Keratinocyte (primary cell): Measurements from ENCODE around the gene DBP. TPM values are rescaled to one million over a fixed set of nuclear protein-coding genes. Genes with fewer than 3 reads are reported as not detected.

Source experiments
- DNase-seq: peaks from one replicate; pipeline ENCODE4 v3.0.0-alpha.2; 2011; ENCODE audit warnings: low read depth, missing footprints, low spot score
- FAIRE-seq: peaks from 2 replicates; lab custom pipeline; 2011; peaks lifted over from hg19 to GRCh38; lab: Jason Lieb, UNC
- H2AFZ ChIP-seq: 2 replicates; pipeline ENCODE4 v1.6.0; 2012; ENCODE audit warnings: low read length, control low read depth, inconsistent platforms; ENCODE audit not compliant: control insufficient read depth
- H3K27ac ChIP-seq: 2 replicates; pipeline ENCODE4 v1.5.1; 2011; ENCODE audit warnings: low read length; ENCODE audit not compliant: control insufficient read depth, insufficient read depth
- H3K27me3 ChIP-seq: 3 replicates; pipeline ENCODE4 v1.6.0; 2011; ENCODE audit warnings: low read length; ENCODE audit not compliant: control insufficient read depth, insufficient read depth; ENCODE audit errors: extremely low read depth
- H3K36me3 ChIP-seq, 2 experiments: 2 replicates in 1 of 2; 3 replicates in 1 of 2; pipeline ENCODE4 v1.5.1; 2011; ENCODE audit warnings: low read length in 2 of 2, mild to moderate bottlenecking in 1 of 2; ENCODE audit not compliant: control insufficient read depth in 2 of 2, insufficient read depth in 2 of 2; ENCODE audit errors: extremely low read depth in 1 of 2
- H3K4me1 ChIP-seq: 3 replicates; pipeline ENCODE4 v1.5.1; 2011; ENCODE audit warnings: low read length; ENCODE audit not compliant: control insufficient read depth, insufficient read depth; ENCODE audit errors: extremely low read depth
- H3K4me2 ChIP-seq: 3 replicates; pipeline ENCODE4 v1.6.0; 2011; ENCODE audit warnings: low read depth, low read length; ENCODE audit not compliant: control insufficient read depth, insufficient read depth; ENCODE audit errors: extremely low read depth
- H3K4me3 ChIP-seq, 3 experiments: fragments of 200-600 bp in 1 of 3; sonication (generic) in 1 of 3; 2 replicates in 2 of 3; 3 replicates in 1 of 3; pipeline ENCODE4 v1.5.1; 2011 to 2016; ENCODE audit warnings: low read length in 3 of 3, mild to moderate bottlenecking in 3 of 3, control low read depth in 2 of 3, inconsistent platforms in 1 of 3, low read depth in 1 of 3, mixed read lengths in 1 of 3, mixed run types in 1 of 3, moderate library complexity in 1 of 3; ENCODE audit not compliant: control insufficient read depth in 2 of 3, insufficient read depth in 2 of 3; ENCODE audit errors: extremely low read depth in 1 of 3
- H3K79me2 ChIP-seq: 2 replicates; pipeline ENCODE4 v1.6.0; 2012; ENCODE audit warnings: low read length; ENCODE audit not compliant: control insufficient read depth, insufficient read depth
- H3K9ac ChIP-seq: 3 replicates; pipeline ENCODE4 v1.6.0; 2011; ENCODE audit warnings: low read length; ENCODE audit not compliant: control insufficient read depth, insufficient read depth; ENCODE audit errors: extremely low read depth
- H3K9me1 ChIP-seq: 3 replicates; pipeline ENCODE4 v1.6.0; 2011; ENCODE audit warnings: low read length; ENCODE audit not compliant: control insufficient read depth, insufficient read depth; ENCODE audit errors: extremely low read depth
- H3K9me3 ChIP-seq: 2 replicates; pipeline ENCODE4 v1.5.1; 2012; ENCODE audit warnings: low read depth, low read length; ENCODE audit not compliant: control insufficient read depth
- H4K20me1 ChIP-seq: 3 replicates; pipeline ENCODE4 v1.6.0; 2011; ENCODE audit warnings: low read length; ENCODE audit not compliant: control insufficient read depth, insufficient read depth; ENCODE audit errors: extremely low read depth
- EZH2 ChIP-seq: IDR thresholded peaks from one replicate; pipeline ENCODE4 v1.6.1; 2012; ENCODE audit warnings: inconsistent platforms, mild to moderate bottlenecking, low read length, moderate library complexity
- dilution Hi-C: fragments of 300-500 bp; cut with MboI; formaldehyde crosslinking; loops from one replicate; pipeline ENCODE4 v1.7.0; 2020; ENCODE audit warnings: low sequenced_read_pairs; ENCODE audit not compliant: extremely low pct_ligation_motif_present
- polyA plus RNA-seq, 5 experiments: library from polyadenylated mRNA; depleted of rRNA in 3 of 5; stranded (reverse) in 3 of 5; stranded (forward) in 1 of 5; unstranded in 1 of 5; fragments of >200 nt; gene quantifications; 1 replicate in 1 of 5; 2 replicates in 3 of 5; 3 replicates in 1 of 5; pipeline versions ENCODE4 v1.2.1 to v1.2.3, GENCODE V29; 2011 to 2012; ENCODE audit warnings: missing spikeins in 2 of 5, low read depth in 1 of 5, low replicate concordance in 1 of 5
- TF ChIP-seq, protein P1 (sequence below), 3 experiments: IDR thresholded peaks in 1 of 3; conservative IDR thresholded peaks in 1 of 3; optimal IDR thresholded peaks in 1 of 3; 2 replicates in 2 of 3; 3 replicates in 1 of 3; pipeline versions ENCODE3 to v1.5.1; 2011; ENCODE audit warnings: low read length in 3 of 3, mild to moderate bottlenecking in 3 of 3, moderate library complexity in 2 of 3, control low read depth in 1 of 3, inconsistent platforms in 1 of 3; ENCODE audit not compliant: insufficient read depth in 2 of 3; ENCODE audit errors: extremely low read depth in 1 of 3

Gene DBP
- polyA plus RNA-seq, 1 donor (not counting 4 experiments of a cell fraction or from before 2014, with no cell fraction given): 1.0 TPM

DNA sequence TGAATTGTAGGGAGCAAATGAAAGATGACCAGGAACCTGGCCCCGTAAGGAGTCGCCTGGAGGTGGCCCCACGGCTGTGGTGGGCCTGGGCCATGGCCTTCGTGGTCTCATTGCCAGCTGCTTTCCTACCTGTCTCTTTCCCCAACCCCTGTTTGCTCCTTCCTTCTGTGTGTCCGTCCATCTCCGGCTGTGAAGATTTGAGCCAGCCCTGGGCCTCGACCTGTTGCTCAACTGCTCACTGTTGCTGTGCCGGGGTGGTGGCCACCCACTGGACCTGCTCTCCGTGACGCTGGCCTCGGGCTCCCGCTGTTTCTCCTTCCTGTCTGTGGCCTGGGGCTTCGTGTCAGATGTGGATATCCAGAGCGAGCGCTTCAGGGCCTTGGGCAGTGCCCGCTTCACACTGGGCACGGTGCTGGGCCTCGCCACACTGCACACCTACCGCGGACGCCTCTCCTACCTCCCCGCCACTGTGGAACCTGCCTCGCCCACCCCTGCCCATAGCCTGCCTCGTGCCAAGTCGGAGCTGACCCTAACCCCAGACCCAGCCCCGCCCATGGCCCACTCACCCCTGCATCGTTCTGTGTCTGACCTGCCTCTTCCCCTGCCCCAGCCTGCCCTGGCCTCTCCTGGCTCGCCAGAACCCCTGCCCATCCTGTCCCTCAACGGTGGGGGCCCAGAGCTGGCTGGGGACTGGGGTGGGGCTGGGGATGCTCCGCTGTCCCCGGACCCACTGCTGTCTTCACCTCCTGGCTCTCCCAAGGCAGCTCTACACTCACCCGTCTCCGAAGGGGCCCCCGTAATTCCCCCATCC lies 8.5 kb downstream of the DBP start:
- dilution Hi-C loops: no loop called here
- Histone ChIP-seq H3K27ac (no peak overlapping the region), H3K4me1 (peaks cover 28% of the 10 kb centered on the region), H3K9me3 (no peaks in the 10 kb centered on the region), H3K4me3 (no peak overlapping the region), H3K4me2 (no peak overlapping the region), H4K20me1 (no peaks in the 10 kb centered on the region), H2AFZ (no peak overlapping the region), H3K9me1 (no peaks in the 10 kb centered on the region), H3K27me3 (no peaks in the 10 kb centered on the region), H3K36me3 (peaks cover 0 to 1% of the 10 kb centered on the region in 2 experiments), H3K79me2 (no peaks in the 10 kb centered on the region), H3K9ac (no peak overlapping the region)
- no peak for FAIRE-seq
- DNase-seq: no peak
- no peak for TF ChIP-seq EZH2
- TF ChIP-seq, protein P1, sequence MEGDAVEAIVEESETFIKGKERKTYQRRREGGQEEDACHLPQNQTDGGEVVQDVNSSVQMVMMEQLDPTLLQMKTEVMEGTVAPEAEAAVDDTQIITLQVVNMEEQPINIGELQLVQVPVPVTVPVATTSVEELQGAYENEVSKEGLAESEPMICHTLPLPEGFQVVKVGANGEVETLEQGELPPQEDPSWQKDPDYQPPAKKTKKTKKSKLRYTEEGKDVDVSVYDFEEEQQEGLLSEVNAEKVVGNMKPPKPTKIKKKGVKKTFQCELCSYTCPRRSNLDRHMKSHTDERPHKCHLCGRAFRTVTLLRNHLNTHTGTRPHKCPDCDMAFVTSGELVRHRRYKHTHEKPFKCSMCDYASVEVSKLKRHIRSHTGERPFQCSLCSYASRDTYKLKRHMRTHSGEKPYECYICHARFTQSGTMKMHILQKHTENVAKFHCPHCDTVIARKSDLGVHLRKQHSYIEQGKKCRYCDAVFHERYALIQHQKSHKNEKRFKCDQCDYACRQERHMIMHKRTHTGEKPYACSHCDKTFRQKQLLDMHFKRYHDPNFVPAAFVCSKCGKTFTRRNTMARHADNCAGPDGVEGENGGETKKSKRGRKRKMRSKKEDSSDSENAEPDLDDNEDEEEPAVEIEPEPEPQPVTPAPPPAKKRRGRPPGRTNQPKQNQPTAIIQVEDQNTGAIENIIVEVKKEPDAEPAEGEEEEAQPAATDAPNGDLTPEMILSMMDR (optimal IDR thresholded peaks at IDR 0.05 in 1 of 3, IDR thresholded peaks at IDR 0.05 in 1 of 3, conservative IDR thresholded peaks at IDR 0.05 in 1 of 3; ENCODE audit: extremely low read depth in 1 of 3, insufficient read depth in 2 of 3, low read length in 3 of 3): no peak

DNA sequence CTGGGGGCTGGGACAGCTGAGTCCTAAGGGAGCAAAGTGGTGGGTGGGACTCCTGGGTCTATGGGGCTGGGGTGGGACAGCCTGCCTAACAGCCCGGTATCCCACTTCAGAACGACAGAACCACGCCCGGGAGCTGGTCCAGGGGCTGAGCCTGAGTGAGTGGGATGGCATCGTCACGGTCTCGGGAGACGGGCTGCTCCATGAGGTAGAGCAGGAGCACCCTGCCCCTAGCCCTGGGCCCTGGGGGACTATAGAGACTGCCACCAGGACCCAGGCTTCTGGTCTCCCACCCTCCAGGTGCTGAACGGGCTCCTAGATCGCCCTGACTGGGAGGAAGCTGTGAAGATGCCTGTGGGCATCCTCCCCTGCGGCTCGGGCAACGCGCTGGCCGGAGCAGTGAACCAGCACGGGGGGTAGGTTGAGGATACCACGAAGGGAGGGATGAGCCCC lies 9.3 kb downstream of the DBP start:
- dilution Hi-C loops: no loop called here
- H3K9ac ChIP-seq: no peak overlapping the region
- H2AFZ ChIP-seq: no peak overlapping the region
- no peaks in the 10 kb centered on the region for H3K27me3 ChIP-seq
- FAIRE-seq: no peak
- no peaks in the 10 kb centered on the region for H3K9me1 ChIP-seq
- TF ChIP-seq, protein P1 (optimal IDR thresholded peaks at IDR 0.05 in 1 of 3, IDR thresholded peaks at IDR 0.05 in 1 of 3, conservative IDR thresholded peaks at IDR 0.05 in 1 of 3; ENCODE audit: extremely low read depth in 1 of 3, insufficient read depth in 2 of 3, low read length in 3 of 3): no peak
- no peak for TF ChIP-seq EZH2
- H3K4me3 ChIP-seq: no peak overlapping the region
- H3K4me2 ChIP-seq: no peak overlapping the region
- DNase-seq: no peak
- H3K9me3 ChIP-seq: no peaks in the 10 kb centered on the region
- peaks cover 0 to 1% of the 10 kb centered on the region in 2 experiments for H3K36me3 ChIP-seq
- no peaks in the 10 kb centered on the region for H3K79me2 ChIP-seq
- H4K20me1 ChIP-seq: no peaks in the 10 kb centered on the region
- H3K4me1 ChIP-seq: peaks cover 25% of the 10 kb centered on the region
- no peak overlapping the region for H3K27ac ChIP-seq
